SH-SY5Y (cell line): Measurements from ENCODE around the gene ZNF497.

Experiments
- GATA2 ChIP-seq: IDR thresholded peaks from 2 replicates; pipeline ENCODE4 v1.6.1; 2011; ENCODE audit warnings: mild to moderate bottlenecking, low read depth, low read length
- GATA3 ChIP-seq: IDR thresholded peaks from 2 replicates; pipeline ENCODE4 v1.6.1; 2011; ENCODE audit warnings: low read depth, mild to moderate bottlenecking, low read length, moderate library complexity

GRCh38 chr19:58366585-58367430, 4.3 kb upstream of the ZNF497 start:
- no peak for TF ChIP-seq GATA2
- no peak for TF ChIP-seq GATA3
